GM10248 (cell line): ENCODE measurements around the gene PC.
A peak's percentile ranks its signal among the peaks of the same experiment; 100 is the strongest.

ENCODE experiments used
- CTCF ChIA-PET: fragments of 300-600 bp; sonication (Branson Sonifier 250); formaldehyde crosslinking; extraction: SDS; loops from one replicate; lab custom pipeline; 2021; ENCODE audit warnings: antibody characterized with exemption; lab: Yijun Ruan, JAX
- POLR2A ChIA-PET: fragments of 350-650 bp; sonication (Branson Sonifier 250); formaldehyde crosslinking; extraction: SDS; loops from one replicate; lab custom pipeline; 2020; ENCODE audit warnings: antibody characterized with exemption; lab: Yijun Ruan, JAX
- DNase-seq: peaks from one replicate; pipeline ENCODE4 v3.0.0; 2012; ENCODE audit errors: extremely low spot score
- TF ChIP-seq, protein P1 (sequence below): IDR thresholded peaks from 2 replicates; pipeline ENCODE4 v1.5.1; 2012; ENCODE audit warnings: mild to moderate bottlenecking, low read depth; ENCODE audit errors: extremely low read depth, missing control alignments, control extremely low read depth

PC gene

DNA sequence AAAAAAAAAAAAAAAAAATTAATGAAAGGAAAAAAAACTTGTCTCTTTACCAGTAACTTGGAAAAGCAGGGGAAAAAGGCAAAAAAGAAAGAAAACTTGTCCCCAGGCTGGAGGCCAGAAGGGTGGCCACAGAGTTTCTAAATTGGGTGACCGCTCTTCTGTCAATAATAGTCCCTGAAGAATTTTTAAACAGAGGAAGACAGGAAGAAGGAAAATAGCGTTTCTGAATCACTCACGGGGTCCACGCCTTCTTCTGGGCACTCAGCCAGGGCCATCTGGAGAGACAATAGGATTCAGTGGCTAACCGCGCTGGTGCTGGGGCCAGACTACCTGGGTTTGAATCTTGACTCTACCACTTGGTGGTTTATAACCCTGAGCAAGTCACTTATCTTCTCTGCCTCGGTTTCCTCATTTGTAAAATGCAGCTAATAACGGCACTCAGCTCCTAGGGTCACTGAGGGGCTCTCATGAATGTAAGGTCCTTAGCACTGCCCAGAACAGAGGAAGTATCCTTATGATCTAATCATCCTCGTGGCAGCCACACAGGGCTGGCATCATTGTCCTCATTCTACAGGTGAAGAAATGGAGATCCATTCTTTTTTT is 23.9 kb upstream of the PC start:
- TF ChIP-seq, protein P1, sequence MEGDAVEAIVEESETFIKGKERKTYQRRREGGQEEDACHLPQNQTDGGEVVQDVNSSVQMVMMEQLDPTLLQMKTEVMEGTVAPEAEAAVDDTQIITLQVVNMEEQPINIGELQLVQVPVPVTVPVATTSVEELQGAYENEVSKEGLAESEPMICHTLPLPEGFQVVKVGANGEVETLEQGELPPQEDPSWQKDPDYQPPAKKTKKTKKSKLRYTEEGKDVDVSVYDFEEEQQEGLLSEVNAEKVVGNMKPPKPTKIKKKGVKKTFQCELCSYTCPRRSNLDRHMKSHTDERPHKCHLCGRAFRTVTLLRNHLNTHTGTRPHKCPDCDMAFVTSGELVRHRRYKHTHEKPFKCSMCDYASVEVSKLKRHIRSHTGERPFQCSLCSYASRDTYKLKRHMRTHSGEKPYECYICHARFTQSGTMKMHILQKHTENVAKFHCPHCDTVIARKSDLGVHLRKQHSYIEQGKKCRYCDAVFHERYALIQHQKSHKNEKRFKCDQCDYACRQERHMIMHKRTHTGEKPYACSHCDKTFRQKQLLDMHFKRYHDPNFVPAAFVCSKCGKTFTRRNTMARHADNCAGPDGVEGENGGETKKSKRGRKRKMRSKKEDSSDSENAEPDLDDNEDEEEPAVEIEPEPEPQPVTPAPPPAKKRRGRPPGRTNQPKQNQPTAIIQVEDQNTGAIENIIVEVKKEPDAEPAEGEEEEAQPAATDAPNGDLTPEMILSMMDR, result no peak
- no peak for DNase-seq
- ChIA-PET CTCF (no interaction called here), POLR2A (no interaction called here)

DNA sequence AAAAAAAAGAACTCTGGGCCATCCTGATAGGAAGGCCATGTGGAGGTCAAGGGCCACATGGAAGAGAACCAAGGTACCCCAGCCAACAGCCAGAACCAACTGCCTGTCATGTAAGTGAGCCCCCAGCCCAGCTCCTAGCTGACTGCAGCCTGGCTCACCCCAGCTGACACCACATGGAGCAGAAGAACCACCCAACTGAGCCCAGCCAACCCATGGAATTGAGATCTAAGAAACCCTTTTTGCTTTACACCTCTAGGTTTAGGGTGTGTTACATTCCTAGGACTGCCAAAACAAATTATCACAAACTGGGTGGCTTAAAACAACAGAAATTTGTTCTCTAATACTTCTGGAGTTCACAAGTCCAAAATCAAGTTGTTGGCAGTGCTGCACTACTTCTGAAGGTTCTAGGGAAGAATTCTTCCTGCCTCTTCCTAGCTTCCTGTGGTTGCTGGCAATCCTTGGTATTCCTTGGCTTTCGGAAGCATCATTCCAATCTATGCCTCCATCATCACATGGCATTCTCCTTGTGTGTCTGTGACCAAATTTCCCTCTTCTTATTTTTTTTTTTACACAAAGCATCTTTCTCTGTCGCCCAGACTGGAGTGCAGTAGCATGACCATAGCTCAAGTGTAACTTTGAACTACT is 21.3 kb upstream of the PC start:
- POLR2A ChIA-PET, result no interaction called here
- TF ChIP-seq, protein P1, result no peak
- DNase-seq, result no peak
- CTCF ChIA-PET, result no interaction called here

DNA sequence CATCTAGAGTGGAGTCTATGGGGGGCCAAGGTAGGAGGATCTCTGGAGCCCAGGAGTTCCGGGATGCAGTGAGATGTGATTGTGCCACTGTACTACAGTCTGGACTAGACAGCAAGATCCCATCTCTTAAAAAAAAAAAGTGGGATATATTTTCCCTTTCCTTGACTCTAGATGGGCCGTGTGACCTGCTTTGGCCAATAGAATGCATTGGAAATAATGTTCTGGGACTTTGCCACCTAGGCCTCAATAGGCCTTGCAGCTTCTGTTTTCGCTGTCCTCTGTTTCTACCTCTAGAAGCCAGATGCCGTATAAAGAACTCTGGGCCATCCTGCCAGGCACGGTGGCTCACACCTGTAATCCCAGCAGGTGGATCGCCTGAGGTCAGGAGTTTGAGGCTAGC is 20.5 kb upstream of the PC start:
- ChIA-PET POLR2A (no interaction called here), CTCF (no interaction called here)
- TF ChIP-seq, protein P1, result no peak
- DNase-seq, result no peak

DNA sequence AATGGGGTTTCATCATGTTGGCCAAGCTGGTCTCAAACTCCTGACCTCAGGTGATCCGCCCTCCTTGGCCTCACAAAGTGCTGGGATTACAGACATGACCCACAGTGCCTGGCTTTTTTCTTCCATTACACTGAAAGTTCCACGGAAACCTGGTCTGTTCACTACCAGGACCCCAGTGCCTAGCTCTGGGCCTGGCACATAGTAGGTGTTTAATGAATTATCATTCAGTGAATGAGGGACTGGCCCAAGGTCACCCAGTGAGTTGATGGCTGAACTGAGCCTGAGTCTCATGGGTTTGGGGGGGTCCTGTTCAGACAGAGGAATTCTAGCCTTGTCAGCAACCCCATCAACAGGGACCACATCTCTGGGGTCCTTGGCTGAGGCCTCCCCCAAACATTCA is 20.0 kb upstream of the PC start:
- no peak for DNase-seq
- POLR2A ChIA-PET, result no interaction called here
- CTCF ChIA-PET, result no interaction called here
- TF ChIP-seq, protein P1, result no peak

GRCh38 chr11:66976925-66977324 is 18.7 kb upstream of the PC start:
- DNase-seq, result no peak
- TF ChIP-seq, protein P1, result no peak
- POLR2A ChIA-PET, result no interaction called here
- CTCF ChIA-PET, result interaction anchor here (0.9 to 2.2 kb wide), 4 partner anchors 9 to 196 kb away, joined by 3 to 16 read pairs (median 4); no protein-coding TSS in a partner anchor

- CTCF ChIA-PET, result interaction anchor here (0.9 to 2.2 kb wide), 9 partner anchors 9 to 195 kb away, joined by 3 to 16 read pairs (median 3); no protein-coding TSS in a partner anchor
These were observed 17.9 kb upstream of the PC start for GRCh38 chr11:66976028-66976467.

More at GRCh38 chr11:66976028-66976467, 17.9 kb upstream of the PC start:
- POLR2A ChIA-PET, result no interaction called here
- TF ChIP-seq, protein P1, result peak; percentile 37
- peak; percentile 51 for DNase-seq
